ENCODE data around the gene CBX7. TPM values are rescaled to one million over a fixed set of nuclear protein-coding genes. Genes with fewer than 3 reads are reported as not detected.

CBX7 gene
- total and polyA plus RNA-seq, 2 experiments from 2014 or later, result 2.5 to 10.4 TPM

DNA sequence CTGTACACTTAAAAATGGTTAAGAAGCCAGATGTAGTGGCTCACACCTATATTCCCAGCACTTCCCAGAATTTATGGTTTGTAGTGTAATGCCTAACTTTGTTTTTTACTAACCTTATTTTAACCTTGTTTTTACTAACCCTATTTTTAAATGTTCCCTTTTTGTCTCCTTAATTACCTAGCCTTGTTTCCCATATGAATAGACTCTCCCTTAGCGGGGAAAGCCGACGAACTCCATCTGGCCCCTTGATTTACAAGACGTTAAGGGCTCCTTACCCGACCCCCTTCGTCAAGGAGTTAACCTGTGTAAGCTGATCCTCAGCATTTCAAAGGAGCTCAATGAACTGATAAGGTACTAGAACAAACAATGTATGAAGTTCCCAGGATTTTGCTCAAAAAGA, 38.4 kb downstream of the CBX7 start:
- Histone ChIP-seq H3K27ac (no peak overlapping the region), H3K9me2 (ENCODE audit: insufficient read depth) (no peaks in the 10 kb centered on the region), H3K9ac (no peak overlapping the region), H3K27me3 (replicated peaks; ENCODE audit: insufficient read depth) (peaks cover 22% of the 10 kb centered on the region), H4K20me1 (ENCODE audit: insufficient read depth) (no peaks in the 10 kb centered on the region), H3K36me3 (ENCODE audit: low read depth) (no peaks in the 10 kb centered on the region), H3F3A (ENCODE audit: insufficient read depth) (no peaks in the 10 kb centered on the region), H2AFZ (no peak overlapping the region), H3K4me2 (ENCODE audit: unreplicated experiment) (no peak overlapping the region), H3K4me3 (no peak overlapping the region), H3K9me3 (ENCODE audit: low read depth) (no peaks in the 10 kb centered on the region), H3K4me1 (ENCODE audit: insufficient read depth) (no peaks in the 10 kb centered on the region), H3K79me2 (ENCODE audit: insufficient read depth) (no peaks in the 10 kb centered on the region)
- DNase-seq, result no peak
- TF ChIP-seq EZH2phosphoT487 (IDR thresholded peaks at IDR 0.05; ENCODE audit: insufficient read depth, low read depth) (no peak), EZH2 (IDR thresholded peaks at IDR 0.05; ENCODE audit: insufficient read depth, poor library complexity, severe bottlenecking) (no peak)
- WGBS, 2 experiments (ENCODE audit: low coverage in 1 of 2, low lambda C conversion rate in 2 of 2, missing lambda C conversion rate in 2 of 2), result 29 to 35% methylated on average over 6 of the region's 6 CpGs
- in situ Hi-C loops (cut with MboI), result loop anchor here (10.0 kb wide), 1 partner anchor 239 kb away; the partner anchor contains the start of gene CBX6

DNA sequence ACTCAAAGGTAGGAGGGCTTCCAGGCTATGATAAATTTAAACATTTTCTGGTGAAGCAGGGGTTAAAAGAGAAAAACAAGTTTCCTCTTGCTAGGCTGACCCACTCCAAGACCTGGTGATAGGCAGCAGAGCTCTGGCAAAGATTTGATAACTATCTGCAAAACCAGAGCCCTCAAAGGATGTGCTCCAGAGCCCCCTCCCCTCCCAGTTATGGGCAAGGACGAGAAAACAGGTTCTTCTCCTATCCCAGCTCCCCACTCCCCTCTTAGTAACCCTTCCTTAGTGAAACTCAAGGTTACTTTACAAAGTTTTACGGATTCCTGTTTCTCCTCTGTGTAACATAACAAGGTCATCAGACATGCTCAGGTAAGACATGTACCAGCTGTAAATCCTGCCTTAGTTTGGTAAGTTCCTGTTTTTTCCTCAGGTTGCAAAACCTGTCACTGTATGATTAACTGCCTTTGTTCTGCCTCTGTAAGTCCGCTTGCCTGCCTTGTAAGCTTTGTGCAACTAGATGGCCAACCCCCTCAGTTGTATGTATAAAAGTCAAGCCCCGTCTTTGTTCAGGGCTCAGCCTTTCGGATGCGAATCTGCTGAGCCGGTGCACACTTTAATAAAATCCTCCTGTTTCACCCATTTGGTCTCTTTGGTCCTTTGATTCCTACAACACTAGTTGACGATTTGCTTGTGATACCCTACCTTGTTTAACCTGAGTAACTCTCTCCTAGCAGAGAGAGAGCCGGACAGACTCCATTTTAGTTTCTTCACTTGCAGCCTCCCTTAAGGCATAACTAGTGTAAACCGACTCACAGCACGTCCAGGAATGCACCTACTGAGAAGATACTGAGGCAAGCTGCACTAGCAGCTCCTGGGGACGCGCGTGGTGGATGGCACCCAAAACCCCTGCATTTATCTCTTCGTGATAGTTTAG, 41.6 kb downstream of the CBX7 start:
- TF ChIP-seq EZH2 (IDR thresholded peaks at IDR 0.05; ENCODE audit: insufficient read depth, poor library complexity, severe bottlenecking) (no peak), EZH2phosphoT487 (IDR thresholded peaks at IDR 0.05; ENCODE audit: insufficient read depth, low read depth) (no peak)
- no peak overlapping the region for H2AFZ ChIP-seq

DNA sequence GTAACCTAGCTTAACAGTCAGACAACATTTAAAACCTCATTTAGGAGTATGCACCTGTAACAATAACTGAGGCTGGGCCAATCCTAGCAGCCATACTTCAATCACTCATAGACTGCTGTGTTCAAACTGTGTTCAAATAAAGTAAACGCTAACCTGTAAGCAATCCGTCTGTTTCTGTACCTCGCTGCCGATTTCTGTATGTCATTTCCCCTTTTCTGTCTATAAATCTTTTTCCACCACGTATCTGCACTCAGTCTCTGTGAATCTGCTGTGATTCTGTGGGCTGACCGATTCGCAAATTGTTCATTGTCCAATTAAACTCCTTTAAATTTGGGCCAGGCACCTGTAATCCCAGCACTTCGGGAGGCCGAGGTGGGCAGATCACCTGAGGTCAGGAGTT, 43.1 kb downstream of the CBX7 start:
- Histone ChIP-seq H3K4me2 (ENCODE audit: unreplicated experiment) (no peak overlapping the region), H3K4me1 (ENCODE audit: insufficient read depth) (no peaks in the 10 kb centered on the region), H3K9me2 (ENCODE audit: insufficient read depth) (no peaks in the 10 kb centered on the region), H3K4me3 (no peak overlapping the region), H3K79me2 (ENCODE audit: insufficient read depth) (no peaks in the 10 kb centered on the region), H4K20me1 (ENCODE audit: insufficient read depth) (no peaks in the 10 kb centered on the region), H3K36me3 (ENCODE audit: low read depth) (no peaks in the 10 kb centered on the region), H3K9me3 (ENCODE audit: low read depth) (no peaks in the 10 kb centered on the region), H3K9ac (no peak overlapping the region), H3F3A (ENCODE audit: insufficient read depth) (no peaks in the 10 kb centered on the region), H3K27me3 (replicated peaks; ENCODE audit: insufficient read depth) (peaks cover 4% of the 10 kb centered on the region), H2AFZ (no peak overlapping the region), H3K27ac (no peak overlapping the region)
- 72 to 80% methylated on average over 9 of the region's 9 CpGs for WGBS, 2 experiments (ENCODE audit: low coverage in 1 of 2, low lambda C conversion rate in 2 of 2, missing lambda C conversion rate in 2 of 2)
- TF ChIP-seq EZH2 (IDR thresholded peaks at IDR 0.05; ENCODE audit: insufficient read depth, poor library complexity, severe bottlenecking) (no peak), EZH2phosphoT487 (IDR thresholded peaks at IDR 0.05; ENCODE audit: insufficient read depth, low read depth) (no peak)
- in situ Hi-C loops (cut with MboI), result no loop called here
- no peak for DNase-seq

More for the DNA sequence above, 41.6 kb downstream of the CBX7 start:
- 31% methylated on average over 15 of the region's 15 CpGs for WGBS, 2 experiments (ENCODE audit: low coverage in 1 of 2, low lambda C conversion rate in 2 of 2, missing lambda C conversion rate in 2 of 2)
- Histone ChIP-seq H3K27me3 (replicated peaks; ENCODE audit: insufficient read depth) (peaks cover 19% of the 10 kb centered on the region), H3K9ac (no peak overlapping the region), H3F3A (ENCODE audit: insufficient read depth) (no peaks in the 10 kb centered on the region), H3K4me1 (ENCODE audit: insufficient read depth) (no peaks in the 10 kb centered on the region), H3K27ac (no peak overlapping the region), H4K20me1 (ENCODE audit: insufficient read depth) (no peaks in the 10 kb centered on the region), H3K9me3 (ENCODE audit: low read depth) (no peaks in the 10 kb centered on the region), H3K36me3 (ENCODE audit: low read depth) (no peaks in the 10 kb centered on the region), H3K79me2 (ENCODE audit: insufficient read depth) (no peaks in the 10 kb centered on the region), H3K9me2 (ENCODE audit: insufficient read depth) (no peaks in the 10 kb centered on the region), H3K4me2 (ENCODE audit: unreplicated experiment) (no peak overlapping the region), H3K4me3 (no peak overlapping the region)
- DNase-seq, result no peak
- in situ Hi-C loops (cut with MboI), result loop anchor here (10.0 kb wide), 1 partner anchor 236 kb away; the partner anchor contains the start of gene CBX6

GRCh38 chr22:39108487-39108886, 44.0 kb downstream of the CBX7 start:
- Histone ChIP-seq H3K79me2 (ENCODE audit: insufficient read depth) (no peaks in the 10 kb centered on the region), H3K4me2 (ENCODE audit: unreplicated experiment) (no peak overlapping the region), H3K4me1 (ENCODE audit: insufficient read depth) (no peaks in the 10 kb centered on the region), H3K4me3 (no peak overlapping the region), H3K27ac (no peak overlapping the region), H3K9ac (no peak overlapping the region), H3K36me3 (ENCODE audit: low read depth) (no peaks in the 10 kb centered on the region), H2AFZ (no peak overlapping the region), H3K27me3 (replicated peaks; ENCODE audit: insufficient read depth) (no peaks in the 10 kb centered on the region; the same call in none of the 2 replicates), H4K20me1 (ENCODE audit: insufficient read depth) (no peaks in the 10 kb centered on the region), H3F3A (ENCODE audit: insufficient read depth) (no peaks in the 10 kb centered on the region), H3K9me2 (ENCODE audit: insufficient read depth) (no peaks in the 10 kb centered on the region), H3K9me3 (ENCODE audit: low read depth) (no peaks in the 10 kb centered on the region)
- DNase-seq, result no peak
- 75 to 85% methylated on average over 4 of the region's 4 CpGs for WGBS, 2 experiments (ENCODE audit: low coverage in 1 of 2, low lambda C conversion rate in 2 of 2, missing lambda C conversion rate in 2 of 2)
- TF ChIP-seq EZH2phosphoT487 (IDR thresholded peaks at IDR 0.05; ENCODE audit: insufficient read depth, low read depth) (no peak), EZH2 (IDR thresholded peaks at IDR 0.05; ENCODE audit: insufficient read depth, poor library complexity, severe bottlenecking) (no peak)
- in situ Hi-C loops (cut with MboI), result no loop called here
